HG03439 (cell line): ENCODE results near the gene MVB12B.
A peak's percentile ranks its signal among the peaks of the same experiment; 100 is the strongest.

Experiments used
- ATAC-seq: cut with Tn5 transposase; IDR thresholded peaks from one replicate; pipeline ENCODE4 v1.9.1; 2021; ENCODE audit warnings: mild to moderate bottlenecking, moderate library complexity; ENCODE audit not compliant: unreplicated experiment

The MVB12B gene

DNA sequence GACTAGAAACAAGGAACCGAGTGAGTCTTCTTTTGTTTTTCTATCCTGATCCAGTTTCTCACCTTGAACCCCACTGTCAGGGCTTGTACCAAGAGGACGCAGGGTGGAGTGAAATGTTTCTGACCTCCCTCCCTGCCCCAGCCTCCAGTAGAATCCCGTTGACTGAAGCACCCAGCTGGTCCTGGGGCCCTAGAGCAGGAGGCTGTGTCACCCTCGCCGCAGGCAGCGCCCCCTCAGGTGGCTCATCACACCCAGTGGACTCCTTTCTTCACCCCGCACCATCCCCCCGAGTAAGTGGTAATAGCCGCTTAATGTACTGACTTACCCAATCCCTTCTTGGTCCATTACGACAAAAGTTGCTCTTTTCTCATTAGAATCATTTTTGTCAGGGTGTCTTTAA is 53.8 kb downstream of the MVB12B start:
- ATAC-seq, result no peak

DNA sequence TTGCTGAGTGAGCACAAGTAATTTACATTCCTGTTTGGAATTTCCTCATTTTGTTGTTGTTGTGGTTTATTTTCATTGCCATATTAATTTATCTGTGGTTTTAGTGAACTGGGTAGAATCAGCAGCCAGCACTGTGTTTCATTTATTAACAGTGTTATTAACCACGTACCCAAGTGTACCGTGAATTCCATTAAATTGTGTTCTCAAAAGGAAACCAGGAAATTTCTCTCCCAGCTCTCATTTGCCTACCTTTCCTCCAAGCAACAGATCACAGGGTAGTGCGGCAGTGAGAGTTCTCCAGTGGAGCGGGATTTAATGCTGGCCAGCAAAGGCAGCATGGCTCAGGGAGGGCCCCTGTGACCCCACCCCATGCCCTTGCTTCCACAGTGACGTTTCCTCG is 54.6 kb downstream of the MVB12B start:
- no peak for ATAC-seq

DNA sequence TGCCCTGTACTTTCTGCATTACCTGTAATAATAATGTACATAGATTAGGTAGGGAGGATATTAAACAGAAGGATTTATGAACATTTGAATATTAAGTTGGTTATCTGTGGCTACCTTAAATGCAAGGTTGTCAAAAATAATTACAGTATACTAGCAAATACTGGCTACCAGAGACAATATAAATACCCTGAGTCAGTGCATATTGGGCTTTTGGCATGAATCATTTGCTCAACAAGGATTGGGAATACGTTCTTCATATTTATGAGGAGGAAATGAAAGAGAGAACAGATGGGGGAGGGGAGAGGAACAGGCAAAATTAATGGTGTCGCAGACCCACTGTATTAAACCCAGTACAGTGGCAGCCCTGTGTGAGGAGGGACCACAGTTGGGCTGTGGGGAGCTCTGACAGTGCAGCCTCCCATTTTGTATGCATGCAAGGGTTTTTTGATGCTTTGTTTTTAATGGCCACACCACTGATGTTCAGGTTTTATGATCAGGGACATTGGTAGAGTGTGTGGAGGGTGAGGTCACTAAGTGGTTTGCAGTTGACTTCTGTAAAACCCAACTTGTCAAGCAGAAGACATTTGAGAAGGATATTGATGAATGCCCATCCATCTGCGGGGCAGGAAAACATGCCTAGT is 56.9 kb downstream of the MVB12B start:
- no peak for ATAC-seq

DNA sequence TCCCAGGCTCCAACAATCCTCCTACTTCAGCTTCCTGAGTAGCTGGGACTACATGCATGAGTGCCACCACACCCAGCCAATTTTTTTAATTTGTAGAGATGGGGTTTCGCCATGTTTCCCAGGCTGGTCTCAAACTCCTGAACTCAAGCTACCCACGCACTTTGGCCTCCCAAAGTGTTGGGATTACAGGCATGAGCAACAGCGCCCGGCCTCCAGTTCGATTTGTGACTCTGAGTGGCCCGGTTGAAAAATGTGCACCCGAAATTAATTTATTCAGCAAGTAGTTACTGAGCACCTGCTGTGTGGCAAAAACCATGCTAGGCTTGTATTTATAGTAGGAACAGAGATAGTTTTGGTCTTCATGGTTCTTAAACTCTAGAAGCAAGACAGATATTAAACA is 58.3 kb downstream of the MVB12B start:
- ATAC-seq, result no peak

DNA sequence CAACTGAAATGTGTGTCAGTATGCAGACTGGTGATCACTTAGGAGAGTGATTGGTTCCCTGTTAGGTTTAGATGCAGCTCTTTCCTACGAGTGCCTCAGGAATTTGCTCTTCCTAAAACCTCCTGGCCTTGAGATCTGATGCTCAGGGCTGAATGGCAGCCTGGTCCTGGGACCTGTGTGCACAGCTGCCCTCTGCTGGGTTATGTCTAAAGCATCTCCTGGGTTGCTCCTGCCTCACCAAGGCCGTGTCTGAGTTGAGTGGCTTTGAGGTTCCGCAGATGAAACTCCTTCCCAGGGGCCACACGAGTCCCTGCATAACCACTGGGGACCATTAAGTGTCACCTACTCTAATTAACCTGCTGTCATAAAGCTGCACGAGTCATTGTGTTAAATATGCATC is 59.5 kb downstream of the MVB12B start:
- ATAC-seq, result no peak

DNA sequence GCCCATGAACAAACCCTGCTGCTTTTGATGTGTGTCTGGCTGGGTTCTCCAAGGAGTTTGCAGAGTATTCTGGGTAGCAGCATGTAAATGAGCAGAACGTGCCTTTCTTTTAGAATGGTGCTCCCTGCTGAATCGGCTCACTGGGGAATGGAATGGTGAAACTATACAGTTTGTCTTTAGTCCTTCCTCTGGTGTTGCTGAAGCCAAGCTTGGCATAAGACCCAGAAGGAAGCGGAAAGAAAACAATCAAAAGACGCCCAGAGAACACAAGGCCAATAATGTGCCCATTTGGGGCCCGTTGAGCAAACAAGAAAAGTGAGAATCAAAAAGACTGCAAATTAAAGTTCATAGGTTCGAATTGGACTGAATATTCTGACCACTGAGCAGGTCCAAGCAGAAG is 60.1 kb downstream of the MVB12B start:
- ATAC-seq, result no peak

DNA sequence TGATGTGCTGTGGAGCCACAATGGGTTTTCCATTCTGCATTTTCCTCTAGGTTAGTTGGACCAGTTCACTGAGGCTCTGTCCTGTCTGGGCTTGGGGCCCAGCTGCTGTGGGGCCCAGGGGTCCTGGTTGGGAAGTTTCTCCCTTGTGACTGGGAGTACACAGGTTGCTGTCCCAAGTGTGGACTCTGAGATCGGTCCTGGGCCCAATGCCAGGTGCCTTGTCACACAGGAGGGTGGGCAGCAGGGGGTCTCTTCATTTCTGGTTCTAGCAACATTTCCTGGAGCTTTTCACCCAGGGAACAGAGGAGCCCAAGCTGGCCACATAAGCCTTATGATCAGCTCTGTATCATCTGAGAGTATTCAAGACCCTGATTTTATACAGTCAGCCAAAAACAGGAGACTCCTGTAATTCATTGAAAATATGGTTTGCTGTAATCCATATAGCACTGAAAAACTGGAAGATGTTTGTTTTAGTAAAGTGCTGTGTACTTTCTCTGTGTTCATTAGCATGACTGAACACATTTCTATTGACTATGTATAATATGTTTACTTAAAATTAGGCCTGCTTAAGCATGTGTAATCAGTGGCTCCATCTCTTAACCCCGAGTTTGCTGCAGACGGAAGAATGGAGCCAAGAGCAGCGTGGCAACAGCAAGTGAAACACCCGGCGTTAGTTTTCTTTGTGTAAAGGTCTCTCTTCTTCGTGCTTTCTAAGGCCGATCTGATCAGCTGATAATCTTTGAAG is 62.5 kb downstream of the MVB12B start:
- ATAC-seq, result no peak

DNA sequence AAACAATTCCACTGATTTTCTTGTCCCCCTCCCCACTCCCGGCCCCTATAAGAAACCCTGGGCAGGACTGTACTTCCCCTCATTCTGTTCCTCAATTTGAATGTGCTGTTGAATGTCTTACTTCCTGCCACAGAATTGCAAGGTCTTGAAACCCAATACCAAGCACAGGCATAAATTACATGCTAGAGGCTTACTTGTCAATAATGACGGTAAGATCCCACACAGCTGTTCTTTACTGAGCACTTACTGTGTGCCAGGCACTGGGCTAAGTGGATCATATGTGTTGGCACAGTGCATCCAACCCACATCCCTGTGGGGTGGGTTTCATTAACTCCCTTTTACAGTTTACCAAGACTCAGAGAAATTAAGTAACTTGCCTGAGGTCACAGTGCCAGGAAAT is 63.4 kb downstream of the MVB12B start:
- no peak for ATAC-seq

DNA sequence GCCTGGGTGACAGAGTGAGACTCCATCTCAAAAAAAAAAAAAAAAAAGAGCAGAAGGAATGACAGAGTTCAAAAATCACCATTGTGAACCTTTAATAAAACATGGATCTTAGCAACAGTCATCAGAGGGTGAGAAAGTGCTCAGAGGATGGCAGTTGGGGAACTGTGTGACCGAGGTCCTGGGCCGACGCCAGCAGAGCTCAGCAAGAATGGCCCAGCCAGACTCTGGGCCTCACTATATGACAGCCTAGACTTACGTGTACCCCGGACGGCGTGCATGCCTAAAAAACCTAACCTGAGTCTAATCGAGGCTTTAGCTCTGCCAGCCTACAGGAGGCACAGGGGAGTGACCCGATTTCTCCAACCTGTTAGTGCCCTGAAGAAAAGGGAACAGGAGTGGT is 64.3 kb downstream of the MVB12B start:
- no peak for ATAC-seq

DNA sequence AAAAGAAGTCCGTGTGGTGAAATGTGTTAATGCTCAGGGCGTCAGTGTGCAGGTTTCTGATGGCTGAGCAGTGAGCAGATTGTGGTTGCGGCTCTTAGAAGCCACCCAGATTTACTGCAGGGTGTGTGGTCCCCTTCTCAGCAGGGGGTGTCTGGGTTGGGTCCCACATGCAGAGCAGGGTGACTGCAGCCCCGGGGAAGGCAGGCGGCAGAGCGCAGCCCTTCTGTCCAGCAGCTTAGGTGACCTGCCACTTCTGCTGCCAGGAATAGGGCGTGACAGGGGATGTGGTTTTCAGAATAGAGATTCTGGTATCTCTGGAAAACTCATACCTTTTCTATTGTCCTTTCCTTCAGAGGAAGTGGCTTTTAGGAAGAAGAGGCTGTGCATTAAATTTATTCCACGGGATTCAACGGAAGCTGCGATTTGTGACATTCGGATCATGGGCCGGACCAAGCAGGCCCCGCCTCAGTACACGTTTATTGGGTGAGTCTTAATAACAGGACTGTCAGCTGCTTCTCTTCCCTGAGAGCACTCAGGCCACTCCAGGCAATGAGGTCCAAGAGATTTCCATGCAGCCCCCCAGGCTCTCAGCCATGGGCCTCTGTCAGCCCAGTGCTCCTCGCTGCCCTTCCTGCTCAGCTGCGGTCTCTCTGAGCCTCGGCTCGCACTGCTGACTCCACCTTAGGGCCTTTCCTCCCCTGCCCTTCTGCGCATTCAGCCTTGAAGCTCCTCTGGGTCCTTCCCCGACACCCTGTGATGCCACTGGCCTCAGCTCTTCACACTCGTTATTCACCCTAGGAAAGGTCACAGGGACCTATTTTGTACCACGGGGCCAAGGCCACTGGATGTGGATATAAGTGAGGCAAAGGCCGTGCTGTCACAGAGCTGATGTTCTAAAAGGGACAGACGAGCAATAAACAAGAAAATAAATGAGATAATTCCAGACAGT is 65.4 kb downstream of the MVB12B start:
- no peak for ATAC-seq

DNA sequence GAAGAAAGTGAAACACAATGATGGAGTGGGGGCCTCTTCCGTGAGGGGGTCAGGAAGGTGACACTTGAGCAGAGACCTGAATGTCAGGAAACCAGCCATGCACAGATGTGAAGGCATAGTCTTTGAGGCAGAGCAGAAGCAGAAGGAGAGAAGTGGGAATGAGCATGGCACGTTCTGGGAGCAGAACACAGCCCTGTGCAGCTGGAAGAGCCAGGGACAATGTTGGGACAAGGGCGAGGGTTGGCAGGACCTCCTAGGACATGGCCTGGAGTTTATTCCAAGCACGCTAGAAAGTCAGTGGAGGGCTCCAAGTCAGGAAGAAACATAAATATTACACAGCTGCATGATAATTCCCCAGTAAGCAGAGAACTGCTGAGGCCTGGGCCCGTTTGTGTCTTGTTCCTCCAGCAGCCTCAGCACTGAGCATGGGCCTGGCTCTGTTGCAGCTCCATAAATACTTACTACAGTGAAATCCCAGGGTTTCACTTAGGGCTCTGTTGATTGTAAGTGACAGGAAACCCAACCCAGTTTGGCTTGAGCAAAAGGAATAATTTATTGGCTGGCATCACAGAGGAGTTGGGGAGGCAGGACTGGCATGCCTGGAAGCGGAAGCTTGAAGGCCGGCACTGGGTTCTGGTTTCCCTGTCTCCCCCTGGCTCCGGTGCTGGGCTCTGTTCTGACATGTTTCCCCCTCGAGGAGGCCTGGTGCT is 66.2 kb downstream of the MVB12B start:
- no peak for ATAC-seq

DNA sequence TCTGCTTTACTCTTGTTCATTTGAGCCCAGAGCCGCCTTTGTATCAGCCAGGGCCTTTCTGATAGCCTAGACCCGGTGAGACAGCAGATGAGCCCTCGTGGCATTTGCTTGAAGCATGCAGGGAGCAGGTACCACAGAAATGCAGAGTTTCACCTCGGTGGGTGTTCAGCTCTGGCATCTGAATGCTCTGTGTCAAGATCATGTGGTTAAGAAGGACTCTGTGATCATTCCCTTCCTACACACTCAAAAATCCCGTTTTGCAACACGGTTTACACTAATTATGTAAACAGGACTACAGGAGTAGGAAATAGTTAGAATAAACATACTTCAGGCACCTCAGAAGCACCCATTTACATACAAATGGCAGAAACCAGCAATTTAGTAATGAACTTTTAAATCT is 67.2 kb downstream of the MVB12B start:
- ATAC-seq, result no peak

DNA sequence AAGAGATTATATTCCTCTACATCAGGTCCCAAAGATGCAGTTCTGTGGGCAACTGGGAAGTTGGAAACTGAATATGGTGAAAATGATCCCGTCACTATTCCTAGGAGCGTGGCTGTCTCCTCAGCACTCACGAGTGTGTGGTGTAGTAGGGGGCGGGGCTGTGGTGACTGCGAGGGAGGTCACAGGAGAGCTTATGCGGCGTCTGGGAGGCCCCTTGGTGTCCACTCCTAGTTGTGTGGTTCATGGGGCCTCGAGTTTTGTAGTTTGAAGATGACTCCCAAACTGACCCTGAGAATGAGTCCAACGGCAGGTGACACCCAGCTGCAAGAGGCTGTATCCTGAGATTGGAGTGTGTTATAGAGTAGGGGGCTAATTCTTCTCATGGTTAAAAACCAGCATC is 68.2 kb downstream of the MVB12B start:
- no peak for ATAC-seq

DNA sequence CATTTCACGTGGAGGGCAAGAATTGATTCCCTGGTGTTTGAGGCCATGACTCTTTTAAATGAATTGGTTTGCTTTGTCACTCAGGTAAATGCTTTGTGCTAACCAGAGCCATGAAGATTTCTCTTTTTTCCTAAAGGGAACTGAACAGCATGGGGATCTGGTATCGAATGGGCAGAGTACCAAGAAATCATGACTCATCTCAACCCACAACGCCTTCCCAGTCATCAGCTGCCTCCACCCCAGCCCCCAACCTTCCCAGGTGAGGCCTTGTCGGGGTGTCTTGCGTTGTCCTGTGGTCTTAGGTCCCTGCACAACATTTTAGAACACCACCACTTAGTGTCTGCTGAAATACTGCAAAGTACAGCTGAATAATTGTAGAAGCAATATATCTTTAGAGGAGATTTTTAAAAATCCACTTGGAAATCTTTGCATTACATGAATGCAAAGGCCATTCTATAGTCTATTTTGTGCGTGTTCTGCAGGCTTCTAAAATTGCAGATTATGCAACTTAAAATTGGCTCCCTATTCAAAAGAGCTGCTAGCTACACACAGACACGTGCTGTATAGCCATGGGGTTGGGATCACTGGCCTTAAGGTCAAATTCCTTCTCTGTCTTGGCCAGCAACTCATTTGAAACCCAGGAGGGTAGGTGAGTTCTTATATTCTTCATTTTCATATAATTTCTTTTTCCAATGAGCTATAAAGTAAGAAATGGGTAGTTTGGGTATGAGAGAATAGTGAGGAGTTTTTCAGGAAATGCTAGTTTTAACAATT is 69.0 kb downstream of the MVB12B start:
- no peak for ATAC-seq

DNA sequence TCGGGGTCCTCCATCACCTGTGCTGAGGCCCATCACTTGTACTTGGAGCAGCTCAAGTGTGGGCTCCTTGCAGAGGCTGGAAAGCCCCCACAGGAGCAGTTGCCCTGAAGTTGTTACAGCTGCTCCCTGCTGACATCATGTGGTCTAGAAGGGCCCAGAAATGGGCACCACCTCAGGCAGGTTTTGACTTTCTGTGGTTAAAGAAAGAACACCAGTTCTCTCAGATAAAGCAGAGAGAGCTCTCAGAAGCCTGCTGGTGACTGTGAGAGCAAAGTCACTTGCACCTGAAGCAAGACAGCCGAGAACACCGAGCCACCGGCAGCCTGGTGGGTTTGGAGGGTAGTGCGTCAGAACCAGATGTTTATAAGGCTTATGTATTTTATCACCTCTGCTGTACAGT is 70.4 kb downstream of the MVB12B start:
- ATAC-seq, result peak; percentile 77

DNA sequence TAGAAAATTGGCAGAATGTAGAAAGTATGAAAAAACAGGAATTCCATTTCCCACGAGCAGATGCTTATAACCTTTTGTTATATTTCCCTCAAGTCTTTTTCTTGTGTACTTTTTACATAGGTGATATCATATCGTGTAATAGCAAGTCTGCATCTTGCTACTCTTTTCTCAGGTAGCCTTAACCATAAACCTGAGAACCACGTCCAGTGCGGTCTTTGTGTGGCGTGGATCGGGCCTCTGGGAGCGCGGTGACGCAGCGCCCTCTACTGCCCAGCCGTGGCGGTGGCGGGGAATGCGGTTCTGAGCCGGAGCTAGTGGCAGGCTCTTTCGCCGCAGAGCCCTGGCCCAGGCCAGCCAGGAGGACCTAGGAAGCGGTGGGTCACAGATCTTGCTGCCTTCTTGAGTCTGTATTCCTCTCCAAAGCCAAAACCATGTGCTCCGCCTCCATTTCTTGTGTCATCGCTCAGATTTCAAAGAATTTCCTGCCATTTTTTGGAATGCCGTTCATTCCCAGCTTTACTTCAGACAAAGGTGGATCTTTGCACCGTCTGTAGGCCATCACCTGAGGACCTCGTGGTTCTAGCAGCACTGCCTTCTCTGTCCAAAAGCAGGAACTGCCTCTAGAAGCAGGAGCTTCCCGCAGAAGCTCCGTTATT is 71.9 kb downstream of the MVB12B start:
- no peak for ATAC-seq

DNA sequence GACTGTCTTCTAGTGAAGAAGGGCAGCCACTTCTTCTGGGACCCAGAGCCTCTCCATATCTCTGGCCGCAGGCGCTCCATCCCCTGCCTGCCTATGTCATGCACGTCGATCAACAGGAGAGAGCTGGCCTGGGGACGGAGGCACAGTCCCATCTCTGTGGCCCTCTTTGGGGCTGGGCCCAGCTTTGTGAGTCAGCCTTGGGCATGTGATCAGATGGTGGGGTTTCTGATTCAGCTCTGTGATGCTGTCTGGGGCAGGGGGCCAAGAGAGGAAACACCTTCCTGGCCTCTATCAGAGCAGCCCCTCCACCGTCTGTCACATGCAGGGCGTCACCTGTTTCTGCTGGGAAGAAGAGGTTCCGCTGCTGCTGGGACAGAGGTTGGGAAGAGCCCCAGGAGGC is 72.6 kb downstream of the MVB12B start:
- ATAC-seq, result no peak

DNA sequence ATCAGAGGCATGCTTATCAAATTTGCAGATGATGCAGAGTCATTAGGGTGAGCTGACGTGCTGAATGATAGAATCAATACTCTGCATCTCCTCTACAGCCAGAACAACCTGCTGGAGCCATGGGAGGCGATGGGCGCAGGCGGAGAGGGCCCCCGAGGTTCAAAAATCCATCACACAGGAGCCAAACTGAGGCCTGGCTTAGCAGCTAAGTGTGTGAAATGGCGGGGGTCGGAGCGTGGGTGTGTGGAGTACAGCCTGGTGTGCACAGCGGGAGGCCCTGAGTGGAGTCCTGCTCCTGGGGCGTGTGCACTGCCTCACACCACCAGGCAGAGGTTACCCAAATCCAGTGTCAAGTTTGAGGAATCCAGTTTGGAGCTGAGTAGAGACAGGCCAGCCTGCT is 73.2 kb downstream of the MVB12B start:
- ATAC-seq, result no peak

DNA sequence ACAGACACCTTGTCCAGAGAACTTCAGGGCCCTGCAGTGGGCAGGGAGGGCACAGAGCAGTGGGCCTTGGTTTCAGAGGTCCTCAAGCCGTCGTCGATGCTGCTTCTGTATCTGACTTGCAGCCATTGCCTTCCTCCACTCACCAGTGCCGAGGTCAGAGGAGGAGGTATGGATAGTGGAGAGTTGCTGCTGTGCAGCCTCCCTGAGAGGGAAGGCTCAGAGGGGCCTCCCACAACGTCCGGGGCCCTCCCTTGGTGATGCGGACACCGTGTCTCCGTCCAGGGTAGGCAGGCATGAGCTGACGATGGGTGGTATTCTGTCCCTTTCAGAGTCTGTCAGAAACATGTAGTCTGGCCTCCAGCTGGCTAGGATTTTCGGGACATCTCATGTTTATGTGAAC is 73.9 kb downstream of the MVB12B start:
- ATAC-seq, result no peak

DNA sequence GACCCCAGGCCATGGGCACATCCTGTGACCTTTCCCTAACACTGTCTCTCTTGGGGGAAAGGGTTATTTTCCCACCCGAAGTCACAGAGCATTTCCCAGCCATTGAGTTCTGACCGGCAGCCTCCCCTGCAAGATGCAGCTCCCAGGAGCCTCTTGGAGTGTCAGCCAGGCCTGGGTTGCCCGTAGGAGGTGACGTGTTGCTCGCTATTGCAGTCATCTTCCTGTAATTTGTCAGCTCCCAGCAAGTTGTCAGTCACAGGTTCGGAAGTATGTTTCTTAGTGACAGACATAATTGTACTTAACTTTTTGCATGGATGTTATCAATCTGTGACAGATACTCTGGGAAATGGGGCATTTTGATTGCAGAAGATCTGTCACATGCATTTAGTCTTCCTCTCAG is 74.5 kb downstream of the MVB12B start:
- no peak for ATAC-seq
